Stimulated activated CD4-positive, alpha-beta T cell treated with anti-CD3 and anti-CD28 coated beads, Interleukin-12 subunit alpha, Interleukin-12 subunit beta, amount 100 ng/mL, for 48 hours (primary cell): ENCODE data around the gene COMMD7.

Source experiments
- DNase-seq, 3 donors: peaks; one replicate each; pipeline ENCODE4 v3.0.0-alpha.2; 2020; ENCODE audit warnings: low read depth in 2 of 3, low spot score in 1 of 3

COMMD7 gene

GRCh38 chr20:32680544-32681174 lies 62.6 kb downstream of the COMMD7 start:
- no peak for DNase-seq

- DNase-seq: no peak
These were observed 64.3 kb downstream of the COMMD7 start for GRCh38 chr20:32678948-32679347.

GRCh38 chr20:32675223-32675975 lies 67.9 kb downstream of the COMMD7 start:
- DNase-seq: no peak

- DNase-seq: peak; percentile 55 to 78 (median 55)
These were observed 68.9 kb downstream of the COMMD7 start for GRCh38 chr20:32674362-32674789.

GRCh38 chr20:32672982-32673851 lies 70.0 kb downstream of the COMMD7 start:
- DNase-seq: peak in 1 of 3 donors; percentile 2

GRCh38 chr20:32672394-32672981 lies 70.8 kb downstream of the COMMD7 start:
- DNase-seq: no peak

GRCh38 chr20:32670773-32671455 lies 72.4 kb downstream of the COMMD7 start:
- DNase-seq: no peak

- DNase-seq: no peak
These were observed 76.2 kb downstream of the COMMD7 start for GRCh38 chr20:32667027-32667426.

- no peak for DNase-seq
These were observed 78.5 kb downstream of the COMMD7 start for GRCh38 chr20:32664678-32665159.

- DNase-seq: no peak
These were observed 79.1 kb downstream of the COMMD7 start for GRCh38 chr20:32664012-32664677.

- no peak for DNase-seq
These were observed 79.8 kb downstream of the COMMD7 start for GRCh38 chr20:32663335-32664011.

- DNase-seq: no peak
These were observed 81.3 kb downstream of the COMMD7 start for GRCh38 chr20:32661820-32662528.

- no peak for DNase-seq
These were observed 82.6 kb downstream of the COMMD7 start for GRCh38 chr20:32660661-32661060.

GRCh38 chr20:32656827-32657226 lies 86.4 kb downstream of the COMMD7 start:
- DNase-seq: no peak

- DNase-seq: no peak
These were observed 87.3 kb downstream of the COMMD7 start for GRCh38 chr20:32655903-32656512.

- peak; percentile 75 to 94 (median 78) for DNase-seq
These were observed 90.3 kb downstream of the COMMD7 start for GRCh38 chr20:32652739-32653526.
